Measurements from ENCODE around the gene NFATC3.

Gene NFATC3

GRCh38 chr16:68206245-68206644 lies 121.1 kb downstream of the NFATC3 start:
- in situ Hi-C loops (cut with MboI; ENCODE audit: low pct_unique_long_range_greater_than_20kb, low sequenced_read_pairs, unreplicated experiment), result no loop called here
- no peak for DNase-seq (ENCODE audit: low spot score)
- no peak for TF ChIP-seq CTCF (IDR thresholded peaks at IDR 0.05; ENCODE audit: extremely low read depth, insufficient read depth, missing control alignments)

GRCh38 chr16:68214726-68215125 lies 129.6 kb downstream of the NFATC3 start:
- DNase-seq (ENCODE audit: low spot score), result no peak
- in situ Hi-C loops (cut with MboI; ENCODE audit: low pct_unique_long_range_greater_than_20kb, low sequenced_read_pairs, unreplicated experiment), result no loop called here
- TF ChIP-seq CTCF (IDR thresholded peaks at IDR 0.05; ENCODE audit: extremely low read depth, insufficient read depth, missing control alignments), result no peak

GRCh38 chr16:68215302-68215701 lies 130.1 kb downstream of the NFATC3 start:
- in situ Hi-C loops (cut with MboI; ENCODE audit: low pct_unique_long_range_greater_than_20kb, low sequenced_read_pairs, unreplicated experiment), result no loop called here
- DNase-seq (ENCODE audit: low spot score), result no peak
- TF ChIP-seq CTCF (IDR thresholded peaks at IDR 0.05; ENCODE audit: extremely low read depth, insufficient read depth, missing control alignments), result no peak

- TF ChIP-seq CTCF (IDR thresholded peaks at IDR 0.05; ENCODE audit: extremely low read depth, insufficient read depth, missing control alignments), result no peak
- DNase-seq (ENCODE audit: low spot score), result no peak
- in situ Hi-C loops (cut with MboI; ENCODE audit: low pct_unique_long_range_greater_than_20kb, low sequenced_read_pairs, unreplicated experiment), result no loop called here
These were observed 131.1 kb downstream of the NFATC3 start for GRCh38 chr16:68216240-68216639.

- in situ Hi-C loops (cut with MboI; ENCODE audit: low pct_unique_long_range_greater_than_20kb, low sequenced_read_pairs, unreplicated experiment), result no loop called here
- no peak for DNase-seq (ENCODE audit: low spot score)
- no peak for TF ChIP-seq CTCF (IDR thresholded peaks at IDR 0.05; ENCODE audit: extremely low read depth, insufficient read depth, missing control alignments)
These were observed 132.3 kb downstream of the NFATC3 start for GRCh38 chr16:68217506-68217905.

GRCh38 chr16:68219725-68220351 lies 134.7 kb downstream of the NFATC3 start:
- in situ Hi-C loops (cut with MboI; ENCODE audit: low pct_unique_long_range_greater_than_20kb, low sequenced_read_pairs, unreplicated experiment), result no loop called here

More at GRCh38 chr16:68219725-68220351, 134.7 kb downstream of the NFATC3 start:
- no peak for DNase-seq (ENCODE audit: low spot score)
- TF ChIP-seq CTCF (IDR thresholded peaks at IDR 0.05; ENCODE audit: extremely low read depth, insufficient read depth, missing control alignments), result no peak
